AG04449 (cell line): Measurements from ENCODE around the gene DNPH1.
A peak's percentile ranks its signal among the peaks of the same experiment; 100 is the strongest.

Experiments used
- CTCF ChIA-PET: fragments of 350-600 bp; formaldehyde crosslinking; extraction: SDS; loops from one replicate; lab custom pipeline; 2021; ENCODE audit warnings: antibody characterized with exemption; lab: Yijun Ruan, JAX
- POLR2A ChIA-PET: fragments of 400-600, 350-600 bp; formaldehyde crosslinking; extraction: SDS; loops from one replicate; lab custom pipeline; 2020; ENCODE audit warnings: antibody characterized with exemption, inconsistent platforms; lab: Yijun Ruan, JAX
- DNase-seq: peaks from one replicate; pipeline ENCODE4 v3.0.0-alpha.2; 2010; ENCODE audit warnings: low read depth, low spot score
- H3K4me3 ChIP-seq: 2 replicates; pipeline ENCODE4 v1.5.1; 2011; ENCODE audit warnings: low read depth, mild to moderate bottlenecking, control low read depth, low read length
- CTCF ChIP-seq: IDR thresholded peaks from one replicate; pipeline ENCODE4 v1.5.1; 2011; ENCODE audit warnings: mild to moderate bottlenecking, moderate library complexity, low read length, control low read depth, inconsistent platforms; ENCODE audit not compliant: insufficient read depth; ENCODE audit errors: missing control alignments

Gene DNPH1

GRCh38 chr6:43275801-43276576 lies 46.7 kb upstream of the DNPH1 start:
- H3K4me3 ChIP-seq = no peak overlapping the region
- ChIA-PET CTCF (interaction anchor here (1.1 kb wide), 1 partner anchor 59 kb away, joined by 5 read pairs; no protein-coding TSS in a partner anchor), POLR2A (no interaction called here)
- TF ChIP-seq CTCF = no peak
- DNase-seq = no peak

- DNase-seq = no peak
- peak overlapping the region; percentile 48 for H3K4me3 ChIP-seq
- ChIA-PET CTCF (interaction anchor here (1.1 kb wide), 1 partner anchor 60 kb away, joined by 5 read pairs; no protein-coding TSS in a partner anchor), POLR2A (no interaction called here)
- TF ChIP-seq CTCF = no peak
Observed at GRCh38 chr6:43274916-43275597, 45.8 kb upstream of the DNPH1 start.

- TF ChIP-seq CTCF = no peak
- DNase-seq = no peak
- H3K4me3 ChIP-seq = no peak overlapping the region
- POLR2A ChIA-PET = no interaction called here
- CTCF ChIA-PET = no interaction called here
Observed at GRCh38 chr6:43274127-43274915, 45.0 kb upstream of the DNPH1 start.

- CTCF ChIA-PET = interaction anchor here (0.6 kb wide), 1 partner anchor 12 kb away, joined by 3 read pairs; no protein-coding TSS in a partner anchor
- POLR2A ChIA-PET = no interaction called here
- H3K4me3 ChIP-seq = no peak overlapping the region
- no peak for DNase-seq
- no peak for TF ChIP-seq CTCF
Observed at GRCh38 chr6:43273707-43274106, 44.4 kb upstream of the DNPH1 start.

GRCh38 chr6:43271944-43272343 lies 42.7 kb upstream of the DNPH1 start:
- no peak for DNase-seq
- CTCF ChIA-PET = interaction anchor here (1.7 kb wide), 1 partner anchor 43 kb away, joined by 7 read pairs; the partner anchor contains the start of gene DNPH1
- no peak overlapping the region for H3K4me3 ChIP-seq
- no peak for TF ChIP-seq CTCF
- POLR2A ChIA-PET = no interaction called here
